Chondrocyte (in vitro differentiated cells): Measurements from ENCODE around the gene KCTD19. TPM values are rescaled to one million over a fixed set of nuclear protein-coding genes. Genes with fewer than 3 reads are reported as not detected.

Source experiments
- DNase-seq: peaks from one replicate; pipeline ENCODE4 v3.0.0; 2021; ENCODE audit warnings: mixed read lengths, low spot score
- H3K27ac Mint-ChIP-seq: one replicate; pipeline ENCODE4 v1.8.0; 2021; ENCODE audit warnings: mild to moderate bottlenecking, moderate library complexity, mixed read lengths; ENCODE audit not compliant: unreplicated experiment
- H3K27me3 Mint-ChIP-seq: 2 replicates; pipeline ENCODE4 v1.8.0; 2021; ENCODE audit warnings: low read depth, mixed read lengths
- H3K36me3 Mint-ChIP-seq: 2 replicates; pipeline ENCODE4 v1.8.0; 2021; ENCODE audit warnings: low read depth, mixed read lengths
- H3K4me1 Mint-ChIP-seq: 2 replicates; pipeline ENCODE4 v1.8.0; 2021; ENCODE audit warnings: low read depth, mild to moderate bottlenecking, mixed read lengths
- H3K4me3 Mint-ChIP-seq: one replicate; pipeline ENCODE4 v1.8.0; 2021; ENCODE audit warnings: mild to moderate bottlenecking, moderate library complexity, mixed read lengths; ENCODE audit not compliant: unreplicated experiment
- H3K9me3 Mint-ChIP-seq: 2 replicates; pipeline ENCODE4 v1.8.0; 2021; ENCODE audit warnings: low read depth, mixed read lengths
- total RNA-seq: library from RNA; stranded (reverse); gene quantifications from 3 replicates; pipeline ENCODE4 v1.2.1, GENCODE V29; 2021
- TF ChIP-seq, protein P1 (sequence below): fragments of 200-600 bp; sonication (generic); IDR thresholded peaks from 2 replicates; pipeline ENCODE4 v1.5.0; 2021; ENCODE audit warnings: antibody characterized with exemption, mild to moderate bottlenecking, moderate library complexity

KCTD19 gene
- total RNA-seq, 1 donor from 2014 or later, result not detected

DNA sequence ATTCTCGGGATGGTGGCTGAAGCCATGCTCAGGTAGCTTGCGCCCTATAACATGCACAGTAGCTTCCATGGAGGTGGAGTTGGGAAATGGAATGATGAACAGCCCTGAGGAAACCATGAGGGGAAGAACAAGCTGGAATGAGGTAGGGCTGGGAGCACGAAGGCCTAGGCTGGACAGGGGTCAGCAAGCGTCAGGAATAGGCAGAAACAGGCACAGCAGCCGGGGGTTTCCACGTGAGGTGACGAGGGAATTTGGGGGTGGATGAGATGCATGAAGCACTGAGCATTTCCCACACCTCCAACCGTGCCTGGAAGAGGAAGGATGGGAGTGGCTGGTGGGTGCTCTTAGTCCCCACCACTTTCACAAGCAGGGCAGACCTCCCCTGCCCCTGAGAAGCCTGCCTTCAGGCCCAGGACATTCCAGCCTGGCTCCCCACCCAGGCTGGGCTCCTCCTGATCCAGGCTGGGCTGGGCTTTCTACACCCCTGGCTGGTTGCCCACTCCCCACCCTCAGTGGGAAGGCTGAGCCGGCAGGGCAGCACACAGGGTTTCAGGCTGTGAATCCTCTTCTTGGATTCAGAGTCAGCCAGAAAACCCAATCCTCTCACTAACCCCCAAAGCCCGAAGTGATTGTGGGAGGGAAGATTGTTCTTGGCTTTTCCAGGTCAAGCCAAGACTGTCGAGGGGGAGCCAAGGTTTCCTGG is 25.3 kb downstream of the KCTD19 start:
- TF ChIP-seq, protein P1, sequence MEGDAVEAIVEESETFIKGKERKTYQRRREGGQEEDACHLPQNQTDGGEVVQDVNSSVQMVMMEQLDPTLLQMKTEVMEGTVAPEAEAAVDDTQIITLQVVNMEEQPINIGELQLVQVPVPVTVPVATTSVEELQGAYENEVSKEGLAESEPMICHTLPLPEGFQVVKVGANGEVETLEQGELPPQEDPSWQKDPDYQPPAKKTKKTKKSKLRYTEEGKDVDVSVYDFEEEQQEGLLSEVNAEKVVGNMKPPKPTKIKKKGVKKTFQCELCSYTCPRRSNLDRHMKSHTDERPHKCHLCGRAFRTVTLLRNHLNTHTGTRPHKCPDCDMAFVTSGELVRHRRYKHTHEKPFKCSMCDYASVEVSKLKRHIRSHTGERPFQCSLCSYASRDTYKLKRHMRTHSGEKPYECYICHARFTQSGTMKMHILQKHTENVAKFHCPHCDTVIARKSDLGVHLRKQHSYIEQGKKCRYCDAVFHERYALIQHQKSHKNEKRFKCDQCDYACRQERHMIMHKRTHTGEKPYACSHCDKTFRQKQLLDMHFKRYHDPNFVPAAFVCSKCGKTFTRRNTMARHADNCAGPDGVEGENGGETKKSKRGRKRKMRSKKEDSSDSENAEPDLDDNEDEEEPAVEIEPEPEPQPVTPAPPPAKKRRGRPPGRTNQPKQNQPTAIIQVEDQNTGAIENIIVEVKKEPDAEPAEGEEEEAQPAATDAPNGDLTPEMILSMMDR, result no peak
- Mint-ChIP-seq H3K27me3 (no peaks in the 10 kb centered on the region), H3K4me3 (no peak overlapping the region), H3K27ac (no peak overlapping the region), H3K36me3 (no peaks in the 10 kb centered on the region), H3K4me1 (peaks cover 40% of the 10 kb centered on the region), H3K9me3 (no peaks in the 10 kb centered on the region)
- DNase-seq, result peak; percentile 85

DNA sequence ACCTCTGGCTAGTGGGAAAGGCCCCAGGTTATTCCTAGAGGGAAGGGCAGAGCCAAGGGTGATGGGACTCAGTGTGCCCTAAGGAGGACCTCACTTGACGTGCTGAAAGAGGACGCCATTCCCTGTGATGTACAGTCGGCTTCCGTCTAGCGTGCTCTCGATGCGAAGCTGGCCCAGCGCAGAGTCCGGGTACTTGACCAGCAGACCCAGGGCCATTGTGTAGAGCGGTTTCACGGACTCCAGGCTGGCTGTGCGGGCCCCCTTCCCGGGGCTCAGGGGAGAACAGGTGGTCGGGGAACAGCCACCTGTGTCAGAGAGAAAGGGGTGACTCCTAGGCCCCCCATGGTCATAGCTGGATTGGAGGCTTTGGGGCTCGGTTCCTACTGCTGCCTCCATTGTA is 27.3 kb downstream of the KCTD19 start:
- TF ChIP-seq, protein P1, result no peak
- Mint-ChIP-seq H3K9me3 (no peaks in the 10 kb centered on the region), H3K4me3 (no peak overlapping the region), H3K36me3 (no peaks in the 10 kb centered on the region), H3K4me1 (peaks cover 58% of the 10 kb centered on the region), H3K27ac (no peak overlapping the region), H3K27me3 (no peaks in the 10 kb centered on the region)
- DNase-seq, result peak; percentile 82

DNA sequence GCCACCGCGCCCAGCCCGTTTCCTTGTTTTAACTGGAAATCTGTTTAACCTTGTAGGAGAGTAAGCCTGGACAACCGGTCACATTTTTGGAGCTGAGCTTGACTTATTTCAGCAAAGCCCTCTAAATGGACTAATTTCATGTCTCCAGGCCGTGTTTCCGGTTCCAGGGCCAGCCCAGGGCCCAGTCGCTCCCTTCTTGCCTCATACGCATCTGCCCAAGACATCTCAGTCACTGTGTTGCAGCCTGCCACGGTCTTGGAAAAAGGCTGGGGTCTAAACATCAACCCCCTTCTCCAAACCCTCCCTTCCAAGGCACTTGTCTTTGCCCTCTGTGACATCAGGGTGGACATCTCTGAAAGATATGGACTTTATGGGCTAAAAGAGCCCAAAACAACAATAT is 28.3 kb downstream of the KCTD19 start:
- Mint-ChIP-seq H3K4me3 (no peak overlapping the region), H3K27ac (no peak overlapping the region), H3K27me3 (no peaks in the 10 kb centered on the region), H3K4me1 (peaks cover 53% of the 10 kb centered on the region), H3K36me3 (no peaks in the 10 kb centered on the region), H3K9me3 (no peaks in the 10 kb centered on the region)
- TF ChIP-seq, protein P1, result no peak
- DNase-seq, result peak; percentile 28

DNA sequence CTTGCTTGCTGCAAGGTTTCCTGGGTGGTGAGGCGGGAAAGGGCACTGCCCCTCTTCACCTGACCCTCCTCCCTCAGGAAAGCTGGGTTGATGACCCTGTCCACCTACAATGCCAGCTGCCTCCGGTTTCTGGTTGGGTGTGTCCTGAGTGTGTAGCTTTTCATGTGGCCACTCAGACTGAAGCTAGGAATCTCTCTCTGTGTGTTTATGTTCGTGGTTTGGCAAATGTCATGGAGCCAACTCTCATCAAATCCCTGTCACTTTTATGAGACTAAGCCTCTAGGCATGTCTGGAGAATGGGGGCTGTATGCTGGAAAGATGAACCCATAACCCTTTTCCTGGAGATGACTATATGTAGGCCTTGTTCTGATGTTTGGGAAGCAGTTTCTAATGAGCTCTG is 30.1 kb downstream of the KCTD19 start:
- no peaks in the 10 kb centered on the region for H3K36me3 Mint-ChIP-seq

DNA sequence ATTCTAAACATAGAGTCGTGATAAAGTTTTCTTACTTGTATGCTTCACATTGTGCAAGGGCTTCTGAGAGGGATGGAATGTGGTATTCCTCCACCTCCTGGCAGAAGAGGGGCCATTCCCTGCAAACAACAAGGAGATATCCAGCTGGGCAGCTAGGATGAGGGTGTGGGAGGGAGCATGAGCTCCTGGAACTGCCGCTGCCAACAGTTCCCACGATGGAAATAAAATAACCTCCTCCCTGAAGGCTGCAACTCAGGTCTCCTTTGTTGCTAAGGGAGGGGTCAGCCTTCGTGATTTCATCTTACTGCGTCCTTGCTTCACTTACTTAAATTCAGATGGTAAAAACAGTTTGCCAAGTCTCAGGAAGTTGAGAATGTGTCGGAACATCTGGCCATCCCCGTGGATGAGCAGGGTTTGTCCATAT is 31.6 kb downstream of the KCTD19 start:
- TF ChIP-seq, protein P1, result peak; percentile 47
- Mint-ChIP-seq H3K36me3 (no peaks in the 10 kb centered on the region), H3K4me3 (no peak overlapping the region), H3K27me3 (no peaks in the 10 kb centered on the region), H3K27ac (peak overlapping the region; percentile 41), H3K9me3 (no peaks in the 10 kb centered on the region), H3K4me1 (peaks cover 33% of the 10 kb centered on the region)
- DNase-seq, result no peak

More for the DNA sequence above, 30.1 kb downstream of the KCTD19 start:
- DNase-seq, result no peak
- Mint-ChIP-seq H3K27me3 (no peaks in the 10 kb centered on the region), H3K27ac (peak overlapping the region; percentile 9), H3K4me1 (peaks cover 40% of the 10 kb centered on the region), H3K9me3 (no peaks in the 10 kb centered on the region), H3K4me3 (no peak overlapping the region)
- TF ChIP-seq, protein P1, result no peak
